IMR-90 (cell line): ENCODE results near the gene CPEB3. TPM values are rescaled to one million over a fixed set of nuclear protein-coding genes. Genes with fewer than 3 reads are reported as not detected.

ENCODE experiments used
- ATAC-seq: fragments of 200-7000 bp; cut with Tn5 transposase; 2 replicates; pipeline ENCODE4 v1.9.1; 2020; ENCODE audit warnings: low read depth, mild to moderate bottlenecking, moderate library complexity
- BruUV-seq: library from RNA; stranded (reverse); fragments of 400-500 nt; replicated peaks from 2 replicates; lab custom pipeline; 2021; lab: Mats Ljungman, UMichigan
- CTCF ChIA-PET: fragments of 300-600 bp; formaldehyde crosslinking; extraction: SDS; loops from one replicate; lab custom pipeline; 2021; ENCODE audit warnings: antibody characterized with exemption; lab: Yijun Ruan, JAX
- POLR2A ChIA-PET: fragments of 300-600 bp; sonication (Branson Sonifier 250); formaldehyde crosslinking; loops from one replicate; lab custom pipeline; 2022; ENCODE audit warnings: antibody characterized with exemption; ENCODE audit not compliant: unreplicated experiment; lab: Charles Lee
- DNase-seq: peaks from one replicate; pipeline ENCODE4 v3.0.0; 2013
- H2AFZ ChIP-seq: replicated peaks from 2 replicates; pipeline ENCODE3; 2013; ENCODE audit warnings: low read length, mild to moderate bottlenecking; ENCODE audit not compliant: poor library complexity
- H2AK5ac ChIP-seq: 2 replicates; pipeline ENCODE4 v1.6.1; 2013; ENCODE audit warnings: low read depth, low read length, inconsistent platforms
- H2AK9ac ChIP-seq: replicated peaks from 2 replicates; pipeline ENCODE3; 2013; ENCODE audit warnings: mild to moderate bottlenecking, low read depth, low read length, moderate library complexity; ENCODE audit not compliant: poor library complexity
- H2BK120ac ChIP-seq: 2 replicates; pipeline ENCODE4 v1.6.1; 2013; ENCODE audit warnings: low read depth, low read length, inconsistent platforms
- H2BK15ac ChIP-seq: 3 replicates; pipeline ENCODE4 v1.6.1; 2013; ENCODE audit warnings: low read depth, low read length, inconsistent platforms
- H2BK20ac ChIP-seq: 2 replicates; pipeline ENCODE4 v1.6.1; 2013; ENCODE audit warnings: low read depth, mild to moderate bottlenecking, inconsistent platforms, low read length, moderate library complexity
- H2BK5ac ChIP-seq: 2 replicates; pipeline ENCODE4 v1.6.1; 2013; ENCODE audit warnings: mild to moderate bottlenecking, low read depth, low read length, inconsistent platforms; ENCODE audit not compliant: poor library complexity, severe bottlenecking
- H3K14ac ChIP-seq: replicated peaks from 2 replicates; pipeline ENCODE4 v1.6.1; 2013; ENCODE audit warnings: low read depth, low read length, inconsistent platforms
- H3K18ac ChIP-seq: 2 replicates; pipeline ENCODE4 v1.6.1; 2013; ENCODE audit warnings: low read depth, low read length, control low read depth
- H3K23ac ChIP-seq: 2 replicates; pipeline ENCODE4 v1.6.1; 2013; ENCODE audit warnings: low read depth, low read length, inconsistent platforms
- H3K27ac ChIP-seq: 2 replicates; pipeline ENCODE4 v1.5.1; 2013; ENCODE audit warnings: mild to moderate bottlenecking, control low read depth, low read length; ENCODE audit not compliant: insufficient read depth
- H3K27me3 ChIP-seq: 2 replicates; pipeline ENCODE4 v1.6.1; 2013; ENCODE audit warnings: low read length; ENCODE audit not compliant: control insufficient read depth, insufficient read depth
- H3K36me3 ChIP-seq: 2 replicates; pipeline ENCODE4 v1.6.1; 2013; ENCODE audit warnings: low read length, mixed read lengths; ENCODE audit not compliant: control insufficient read depth, insufficient read depth
- H3K4ac ChIP-seq: 2 replicates; pipeline ENCODE4 v1.6.1; 2013; ENCODE audit warnings: low read depth, low read length, inconsistent platforms
- H3K4me1 ChIP-seq: 2 replicates; pipeline ENCODE4 v1.6.1; 2013; ENCODE audit warnings: low read length, mixed read lengths; ENCODE audit not compliant: control insufficient read depth, insufficient read depth
- H3K4me2 ChIP-seq: 2 replicates; pipeline ENCODE4 v1.6.1; 2013; ENCODE audit warnings: low read depth, mild to moderate bottlenecking, control low read depth, low read length, moderate library complexity
- H3K4me3 ChIP-seq: 2 replicates; pipeline ENCODE4 v1.5.1; 2013; ENCODE audit warnings: low read depth, mild to moderate bottlenecking, control low read depth, low read length, moderate library complexity; ENCODE audit not compliant: insufficient read depth
- H3K56ac ChIP-seq: 2 replicates; pipeline ENCODE4 v1.6.1; 2013; ENCODE audit warnings: low read length, inconsistent platforms; ENCODE audit not compliant: insufficient read depth; ENCODE audit errors: extremely low read depth
- H3K79me1 ChIP-seq, 2 experiments: 2 replicates each; pipeline ENCODE4 v1.6.1; 2013; ENCODE audit warnings: low read length in 2 of 2, inconsistent platforms in 1 of 2, low read depth in 1 of 2
- H3K9ac ChIP-seq: 2 replicates; pipeline ENCODE4 v1.6.1; 2013; ENCODE audit warnings: low read depth, low read length, control low read depth
- H3K9me1 ChIP-seq: 2 replicates; pipeline ENCODE4 v1.6.1; 2013; ENCODE audit warnings: low read length, inconsistent platforms; ENCODE audit not compliant: insufficient read depth
- H3K9me3 ChIP-seq: 2 replicates; pipeline ENCODE4 v1.6.1; 2013; ENCODE audit warnings: low read length; ENCODE audit not compliant: control insufficient read depth, insufficient read depth
- H4K20me1 ChIP-seq: 2 replicates; pipeline ENCODE4 v1.6.1; 2013; ENCODE audit warnings: low read length, inconsistent platforms; ENCODE audit not compliant: insufficient read depth
- H4K5ac ChIP-seq: 2 replicates; pipeline ENCODE4 v1.6.1; 2013; ENCODE audit warnings: mild to moderate bottlenecking, low read depth, low read length, control low read depth
- H4K8ac ChIP-seq, 2 experiments: 2 replicates each; pipeline ENCODE4 v1.6.1; 2013; ENCODE audit warnings: low read depth in 2 of 2, low read length in 2 of 2, control low read depth in 1 of 2, inconsistent platforms in 1 of 2
- H4K91ac ChIP-seq: 2 replicates; pipeline ENCODE4 v1.6.1; 2013; ENCODE audit warnings: low read depth, low read length, inconsistent platforms; ENCODE audit not compliant: insufficient read depth
- BHLHE40 ChIP-seq: fragments of 150-350 bp; IDR thresholded peaks from 2 replicates; pipeline ENCODE4 v1.6.1; 2016; ENCODE audit warnings: mild to moderate bottlenecking, low read depth, low read length
- CEBPB ChIP-seq: IDR thresholded peaks from 2 replicates; pipeline ENCODE4 v1.6.1; 2012; ENCODE audit warnings: low read depth, low read length, improper control_type of control experiment
- CHD1 ChIP-seq: IDR thresholded peaks from 2 replicates; pipeline ENCODE4 v1.6.1; 2012; ENCODE audit warnings: low read depth, low read length, improper control_type of control experiment
- CTCF ChIP-seq: conservative IDR thresholded peaks from 2 replicates; pipeline ENCODE4 v1.5.1; 2012; ENCODE audit warnings: mild to moderate bottlenecking, low read depth, low read length, improper control_type of control experiment
- ELK1 ChIP-seq: fragments of 150-350 bp; IDR thresholded peaks from 2 replicates; pipeline ENCODE4 v1.6.1; 2016; ENCODE audit warnings: low read depth, mild to moderate bottlenecking, low read length, moderate library complexity, borderline replicate concordance
- FOS ChIP-seq: fragments of 150-350 bp; IDR thresholded peaks from 2 replicates; pipeline ENCODE4 v1.6.1; 2016; ENCODE audit warnings: low read depth, low read length
- MAFK ChIP-seq: IDR thresholded peaks from 2 replicates; pipeline ENCODE4 v1.6.1; 2012; ENCODE audit warnings: low read depth, low read length, improper control_type of control experiment
- MAZ ChIP-seq: IDR thresholded peaks from 2 replicates; pipeline ENCODE4 v1.6.1; 2012; ENCODE audit warnings: low read depth, mild to moderate bottlenecking, low read length, improper control_type of control experiment, moderate library complexity, borderline replicate concordance
- MXI1 ChIP-seq: IDR thresholded peaks from 2 replicates; pipeline ENCODE4 v1.6.1; 2012; ENCODE audit warnings: low read depth, mild to moderate bottlenecking, low read length, moderate library complexity, borderline replicate concordance
- NFE2L2 ChIP-seq: fragments of 150-350 bp; IDR thresholded peaks from 2 replicates; pipeline ENCODE4 v1.6.1; 2016; ENCODE audit warnings: low read depth, mild to moderate bottlenecking, low read length
- POLR2A ChIP-seq: IDR thresholded peaks from 2 replicates; pipeline ENCODE4 v1.6.1; 2012; ENCODE audit warnings: mild to moderate bottlenecking, low read depth, low read length
- RAD21 ChIP-seq: IDR thresholded peaks from 2 replicates; pipeline ENCODE4 v1.6.1; 2012; ENCODE audit warnings: low read length, improper control_type of control experiment
- RFX5 ChIP-seq: IDR thresholded peaks from 2 replicates; pipeline ENCODE4 v1.8.0; 2012; ENCODE audit warnings: low read depth, mild to moderate bottlenecking, low read length, moderate library complexity
- SMC3 ChIP-seq: fragments of 150-350 bp; IDR thresholded peaks from 2 replicates; pipeline ENCODE4 v1.6.1; 2016; ENCODE audit warnings: low read depth, mild to moderate bottlenecking, antibody characterized with exemption, low read length, moderate library complexity
- USF2 ChIP-seq: fragments of 150-350 bp; IDR thresholded peaks from 2 replicates; pipeline ENCODE4 v1.6.1; 2017; ENCODE audit warnings: mild to moderate bottlenecking, antibody characterized with exemption, low read length, low read depth
- WGBS, 2 experiments: methylation state at CpG; one replicate each; pipeline versions ENCODE4 v1.1.5 to v1.1.7; 2013; ENCODE audit warnings: missing lambda C conversion rate in 2 of 2; ENCODE audit not compliant: insufficient read length in 1 of 2; ENCODE audit errors: extremely low coverage in 2 of 2; 5-methylcytosine and 5-hydroxymethylcytosine counted together
- dilution Hi-C: fragments of 300-500 bp; cut with HindIII; formaldehyde crosslinking; loops from one replicate; pipeline ENCODE4 v1.14.3; 2018; ENCODE audit warnings: low sequenced_read_pairs; ENCODE audit not compliant: unreplicated experiment
- in situ Hi-C: fragments of 300-500 bp; cut with MboI; formaldehyde crosslinking; loops from 3 replicates; pipeline ENCODE4 v1.14.3; 2019; ENCODE audit warnings: low sequenced_read_pairs, inconsistent platforms, mixed read lengths
- intact Hi-C: fragments of 100-400 bp; cut with micrococcal nuclease; formaldehyde crosslinking; loops from 2 replicates; pipeline ENCODE4 v1.10.0; 2022
- polyA plus RNA-seq, 3 experiments: library from polyadenylated mRNA; depleted of rRNA; stranded (reverse); fragments of >200 nt; gene quantifications; 2 replicates each; pipeline ENCODE4 v1.2.3, GENCODE V29; 2012; ENCODE audit warnings: low replicate concordance in 1 of 3
- total RNA-seq: library from RNA; depleted of rRNA; stranded (reverse); fragments of >200 nt; gene quantifications from 2 replicates; pipeline ENCODE4 v1.2.3, GENCODE V29; 2012

Gene CPEB3
- total and polyA plus RNA-seq, 2 of the 4 experiments (the other 2 are of a cell fraction), result 0.18 to 0.36 TPM

- no TSS peak for BruUV-seq
- Histone ChIP-seq H3K4me3 (no peak overlapping the region), H3K18ac (no peak overlapping the region), H4K5ac (no peak overlapping the region), H3K9me1 (no peaks in the 10 kb centered on the region), H3K14ac (no peak overlapping the region), H3K56ac (no peak overlapping the region), H2AK9ac (no peak overlapping the region), H4K20me1 (no peaks in the 10 kb centered on the region), H4K8ac (no peak overlapping the region), H2AFZ (no peak overlapping the region), H3K27me3 (no peaks in the 10 kb centered on the region), H3K4ac (no peak overlapping the region), H3K23ac (no peak overlapping the region), H3K36me3 (0 out of 2 replicates have a peak, but pooled peaks cover 1% of the 10 kb centered on the region), H2BK5ac (no peak overlapping the region), H4K91ac (no peak overlapping the region), H2AK5ac (no peak overlapping the region), H3K4me2 (no peak overlapping the region), H3K9me3 (no peaks in the 10 kb centered on the region), H3K79me1 (no peaks in the 10 kb centered on the region; a peak in 1 of 4 replicates), H3K4me1 (peaks cover 2% of the 10 kb centered on the region; the same call in 1 of the 2 replicates), H2BK15ac (no peak overlapping the region), H3K27ac (no peak overlapping the region), H2BK120ac (no peak overlapping the region), H2BK20ac (no peak overlapping the region), H3K9ac (no peak overlapping the region)
- dilution Hi-C loops, result no loop called here
- DNase-seq, result no peak
- WGBS, 2 experiments, result no CpG with 5 or more reads among the region's 3 CpGs
- in situ Hi-C loops, result no loop called here
- ATAC-seq, result no peak
- intact Hi-C loops, result no loop called here
- CTCF ChIA-PET, result interaction anchor here (0.6 kb wide), 1 partner anchor 30 kb away, joined by 3 read pairs; no protein-coding TSS in a partner anchor
- POLR2A ChIA-PET, result no interaction called here
- TF ChIP-seq MXI1 (no peak), CTCF (no peak), MAFK (no peak), CEBPB (no peak), RFX5 (no peak), NFE2L2 (no peak), FOS (no peak), SMC3 (no peak), BHLHE40 (no peak), CHD1 (no peak), MAZ (no peak), ELK1 (no peak), USF2 (no peak), RAD21 (no peak), POLR2A (no peak)
Measured at GRCh38 chr10:92218569-92218968, 72.3 kb downstream of the CPEB3 start.
